Keratinocyte (primary cell): ENCODE data around the gene DCDC1. TPM values are rescaled to one million over a fixed set of nuclear protein-coding genes. Genes with fewer than 3 reads are reported as not detected.

ENCODE experiments used
- DNase-seq: peaks from one replicate; pipeline ENCODE4 v3.0.0-alpha.2; 2011; ENCODE audit warnings: low read depth, missing footprints, low spot score
- FAIRE-seq: peaks from 2 replicates; lab custom pipeline; 2011; peaks lifted over from hg19 to GRCh38; lab: Jason Lieb, UNC
- H2AFZ ChIP-seq: 2 replicates; pipeline ENCODE4 v1.6.0; 2012; ENCODE audit warnings: low read length, control low read depth, inconsistent platforms; ENCODE audit not compliant: control insufficient read depth
- H3K27ac ChIP-seq: 2 replicates; pipeline ENCODE4 v1.5.1; 2011; ENCODE audit warnings: low read length; ENCODE audit not compliant: control insufficient read depth, insufficient read depth
- H3K27me3 ChIP-seq: 3 replicates; pipeline ENCODE4 v1.6.0; 2011; ENCODE audit warnings: low read length; ENCODE audit not compliant: control insufficient read depth, insufficient read depth; ENCODE audit errors: extremely low read depth
- H3K36me3 ChIP-seq, 2 experiments: 2 replicates in 1 of 2; 3 replicates in 1 of 2; pipeline ENCODE4 v1.5.1; 2011; ENCODE audit warnings: low read length in 2 of 2, mild to moderate bottlenecking in 1 of 2; ENCODE audit not compliant: control insufficient read depth in 2 of 2, insufficient read depth in 2 of 2; ENCODE audit errors: extremely low read depth in 1 of 2
- H3K4me1 ChIP-seq: 3 replicates; pipeline ENCODE4 v1.5.1; 2011; ENCODE audit warnings: low read length; ENCODE audit not compliant: control insufficient read depth, insufficient read depth; ENCODE audit errors: extremely low read depth
- H3K4me2 ChIP-seq: 3 replicates; pipeline ENCODE4 v1.6.0; 2011; ENCODE audit warnings: low read depth, low read length; ENCODE audit not compliant: control insufficient read depth, insufficient read depth; ENCODE audit errors: extremely low read depth
- H3K4me3 ChIP-seq, 3 experiments: fragments of 200-600 bp in 1 of 3; sonication (generic) in 1 of 3; 2 replicates in 2 of 3; 3 replicates in 1 of 3; pipeline ENCODE4 v1.5.1; 2011 to 2016; ENCODE audit warnings: low read length in 3 of 3, mild to moderate bottlenecking in 3 of 3, control low read depth in 2 of 3, inconsistent platforms in 1 of 3, low read depth in 1 of 3, mixed read lengths in 1 of 3, mixed run types in 1 of 3, moderate library complexity in 1 of 3; ENCODE audit not compliant: control insufficient read depth in 2 of 3, insufficient read depth in 2 of 3; ENCODE audit errors: extremely low read depth in 1 of 3
- H3K79me2 ChIP-seq: 2 replicates; pipeline ENCODE4 v1.6.0; 2012; ENCODE audit warnings: low read length; ENCODE audit not compliant: control insufficient read depth, insufficient read depth
- H3K9ac ChIP-seq: 3 replicates; pipeline ENCODE4 v1.6.0; 2011; ENCODE audit warnings: low read length; ENCODE audit not compliant: control insufficient read depth, insufficient read depth; ENCODE audit errors: extremely low read depth
- H3K9me1 ChIP-seq: 3 replicates; pipeline ENCODE4 v1.6.0; 2011; ENCODE audit warnings: low read length; ENCODE audit not compliant: control insufficient read depth, insufficient read depth; ENCODE audit errors: extremely low read depth
- H3K9me3 ChIP-seq: 2 replicates; pipeline ENCODE4 v1.5.1; 2012; ENCODE audit warnings: low read depth, low read length; ENCODE audit not compliant: control insufficient read depth
- H4K20me1 ChIP-seq: 3 replicates; pipeline ENCODE4 v1.6.0; 2011; ENCODE audit warnings: low read length; ENCODE audit not compliant: control insufficient read depth, insufficient read depth; ENCODE audit errors: extremely low read depth
- CTCF ChIP-seq, 3 experiments: IDR thresholded peaks in 1 of 3; conservative IDR thresholded peaks in 1 of 3; optimal IDR thresholded peaks in 1 of 3; 2 replicates in 2 of 3; 3 replicates in 1 of 3; pipeline versions ENCODE3 to v1.5.1; 2011; ENCODE audit warnings: low read length in 3 of 3, mild to moderate bottlenecking in 3 of 3, moderate library complexity in 2 of 3, control low read depth in 1 of 3, inconsistent platforms in 1 of 3; ENCODE audit not compliant: insufficient read depth in 2 of 3; ENCODE audit errors: extremely low read depth in 1 of 3
- EZH2 ChIP-seq: IDR thresholded peaks from one replicate; pipeline ENCODE4 v1.6.1; 2012; ENCODE audit warnings: inconsistent platforms, mild to moderate bottlenecking, low read length, moderate library complexity
- dilution Hi-C: fragments of 300-500 bp; cut with MboI; formaldehyde crosslinking; loops from one replicate; pipeline ENCODE4 v1.7.0; 2020; ENCODE audit warnings: low sequenced_read_pairs; ENCODE audit not compliant: extremely low pct_ligation_motif_present
- polyA plus RNA-seq, 5 experiments: library from polyadenylated mRNA; depleted of rRNA in 3 of 5; stranded (reverse) in 3 of 5; stranded (forward) in 1 of 5; unstranded in 1 of 5; fragments of >200 nt; gene quantifications; 1 replicate in 1 of 5; 2 replicates in 3 of 5; 3 replicates in 1 of 5; pipeline versions ENCODE4 v1.2.1 to v1.2.3, GENCODE V29; 2011 to 2012; ENCODE audit warnings: missing spikeins in 2 of 5, low read depth in 1 of 5, low replicate concordance in 1 of 5

The DCDC1 gene
- polyA plus RNA-seq, 1 donor (not counting 4 experiments of a cell fraction or from before 2014, with no cell fraction given): 0.08 TPM

GRCh38 chr11:30936491-30936890 lies 433.0 kb downstream of the DCDC1 start:
- H3K9ac ChIP-seq: no peak overlapping the region

GRCh38 chr11:30935861-30936260 lies 433.7 kb downstream of the DCDC1 start:
- no peak for FAIRE-seq
- H3K4me3 ChIP-seq: no peak overlapping the region
- no peaks in the 10 kb centered on the region for H3K9me1 ChIP-seq
- dilution Hi-C loops: no loop called here
- no peak overlapping the region for H3K9ac ChIP-seq
- no peaks in the 10 kb centered on the region for H3K79me2 ChIP-seq
- TF ChIP-seq CTCF (optimal IDR thresholded peaks at IDR 0.05 in 1 of 3, IDR thresholded peaks at IDR 0.05 in 1 of 3, conservative IDR thresholded peaks at IDR 0.05 in 1 of 3; ENCODE audit: extremely low read depth in 1 of 3, insufficient read depth in 2 of 3, low read length in 3 of 3) (no peak), EZH2 (no peak)
- no peak overlapping the region for H2AFZ ChIP-seq
- no peak overlapping the region for H3K4me2 ChIP-seq
- no peaks in the 10 kb centered on the region for H3K27me3 ChIP-seq
- no peak for DNase-seq
- H3K4me1 ChIP-seq: no peaks in the 10 kb centered on the region
- H3K27ac ChIP-seq: no peak overlapping the region
- no peaks in the 10 kb centered on the region for H3K9me3 ChIP-seq
- no peaks in the 10 kb centered on the region for H4K20me1 ChIP-seq
- no peaks in the 10 kb centered on the region for H3K36me3 ChIP-seq

More at GRCh38 chr11:30936491-30936890, 433.0 kb downstream of the DCDC1 start:
- TF ChIP-seq EZH2 (no peak), CTCF (optimal IDR thresholded peaks at IDR 0.05 in 1 of 3, IDR thresholded peaks at IDR 0.05 in 1 of 3, conservative IDR thresholded peaks at IDR 0.05 in 1 of 3; ENCODE audit: extremely low read depth in 1 of 3, insufficient read depth in 2 of 3, low read length in 3 of 3) (no peak)
- Histone ChIP-seq H2AFZ (no peak overlapping the region), H3K4me3 (no peak overlapping the region), H3K36me3 (no peaks in the 10 kb centered on the region), H3K9me3 (no peaks in the 10 kb centered on the region), H3K27ac (no peak overlapping the region), H4K20me1 (no peaks in the 10 kb centered on the region), H3K27me3 (no peaks in the 10 kb centered on the region), H3K4me2 (no peak overlapping the region), H3K4me1 (no peaks in the 10 kb centered on the region), H3K9me1 (no peaks in the 10 kb centered on the region), H3K79me2 (no peaks in the 10 kb centered on the region)
- no peak for FAIRE-seq
- dilution Hi-C loops: no loop called here
- no peak for DNase-seq
